HepG2 (cell line): ENCODE measurements around the gene ANKRD53. TPM values are rescaled to one million over a fixed set of nuclear protein-coding genes. Genes with fewer than 3 reads are reported as not detected.
A peak's percentile ranks its signal among the peaks of the same experiment; 100 is the strongest.

Source experiments
- ATAC-seq: fragments of 200-7000 bp; cut with Tn5 transposase; 3 replicates; pipeline ENCODE4 v1.9.1; 2020; ENCODE audit warnings: mild to moderate bottlenecking, moderate library complexity
- BruUV-seq: library from RNA; stranded (reverse); fragments of 400-500 nt; replicated peaks from 2 replicates; lab custom pipeline; 2021; lab: Mats Ljungman, UMichigan
- CTCF ChIA-PET: fragments of 300-600 bp; formaldehyde crosslinking; extraction: SDS; loops from one replicate; lab custom pipeline; 2021; ENCODE audit warnings: low total read pairs, inconsistent platforms, low intra/inter-chr PET ratio; lab: Yijun Ruan, JAX
- POLR2A ChIA-PET: fragments of 350-600 bp; sonication (Branson Sonifier 250); formaldehyde crosslinking; loops from one replicate; lab custom pipeline; 2020; ENCODE audit warnings: antibody characterized with exemption, inconsistent platforms; lab: Yijun Ruan, JAX
- DNase-seq: peaks from one replicate; pipeline ENCODE4 v3.0.0-alpha.2; 2015; ENCODE audit warnings: low spot score
- FAIRE-seq: peaks from 3 replicates; lab custom pipeline; 2011; peaks lifted over from hg19 to GRCh38; lab: Jason Lieb, UNC
- H2AFZ ChIP-seq: one replicate; pipeline ENCODE4 v1.6.1; 2011; ENCODE audit warnings: low read length, inconsistent platforms
- H3K27ac ChIP-seq: fragments of 300-600 bp; 3 replicates; pipeline ENCODE4 v1.8.0; 2011; ENCODE audit warnings: mixed run types, mild to moderate bottlenecking, mixed read lengths, low read length, inconsistent platforms; ENCODE audit not compliant: insufficient read depth; ENCODE audit errors: extremely low read length
- H3K27me3 ChIP-seq, 2 experiments: fragments of 200-600 bp in 1 of 2; 2 replicates in 1 of 2; 3 replicates in 1 of 2; pipeline versions ENCODE4 v1.6.0 to v1.8.0; 2011; ENCODE audit warnings: low read length in 2 of 2, mild to moderate bottlenecking in 2 of 2, moderate library complexity in 2 of 2, inconsistent platforms in 1 of 2; ENCODE audit not compliant: insufficient read depth in 2 of 2, control insufficient read depth in 1 of 2
- H3K36me3 ChIP-seq, 2 experiments: fragments of 200-600 bp in 1 of 2; replicated peaks in 1 of 2; 2 replicates in 1 of 2; 3 replicates in 1 of 2; pipeline versions ENCODE4 v1.5.1 to v1.8.0; 2011; ENCODE audit warnings: low read length in 2 of 2, inconsistent platforms in 1 of 2; ENCODE audit not compliant: insufficient read depth in 2 of 2, control insufficient read depth in 1 of 2
- H3K4me1 ChIP-seq: 2 replicates; pipeline ENCODE4 v1.5.1; 2012; ENCODE audit warnings: low read length, inconsistent platforms; ENCODE audit not compliant: insufficient read depth
- H3K4me2 ChIP-seq: 2 replicates; pipeline ENCODE4 v1.6.0; 2011; ENCODE audit warnings: low read depth, low read length, inconsistent platforms
- H3K4me3 ChIP-seq, 3 experiments: fragments of 200-600 bp in 1 of 3; sonication (generic), shearing (Covaris generic) in 1 of 3; replicated peaks in 1 of 3; 2 replicates each; pipeline ENCODE4 v1.5.1; 2011 to 2016; ENCODE audit warnings: low read length in 3 of 3, inconsistent platforms in 2 of 3, low read depth in 2 of 3, mild to moderate bottlenecking in 2 of 3, control low read depth in 1 of 3, mixed read lengths in 1 of 3; ENCODE audit not compliant: insufficient read depth in 1 of 3
- H3K79me2 ChIP-seq: one replicate; pipeline ENCODE4 v1.6.1; 2011; ENCODE audit warnings: low read length, inconsistent platforms; ENCODE audit not compliant: insufficient read depth
- H3K9ac ChIP-seq: 2 replicates; pipeline ENCODE4 v1.6.0; 2011; ENCODE audit warnings: mild to moderate bottlenecking, low read depth, low read length, inconsistent platforms; ENCODE audit not compliant: insufficient read depth
- H3K9me3 ChIP-seq: 2 replicates; pipeline ENCODE4 v1.5.1; 2012; ENCODE audit warnings: mild to moderate bottlenecking, low read length
- H4K20me1 ChIP-seq: 2 replicates; pipeline ENCODE4 v1.6.0; 2011; ENCODE audit warnings: inconsistent platforms, mild to moderate bottlenecking, low read length, moderate library complexity; ENCODE audit not compliant: insufficient read depth
- CEBPG ChIP-seq: IDR thresholded peaks from 2 replicates; pipeline ENCODE4 v1.6.1; 2016
- CREB3 ChIP-seq: sonication (generic); formaldehyde crosslinking; IDR thresholded peaks from 2 replicates; pipeline ENCODE4 v1.5.0; 2020; ENCODE audit warnings: missing genetic modification reagents
- DZIP1 ChIP-seq: sonication (generic); formaldehyde crosslinking; IDR thresholded peaks from 2 replicates; pipeline ENCODE4 v1.5.0; 2020; ENCODE audit warnings: mild to moderate bottlenecking, missing genetic modification reagents
- GTF2F1 ChIP-seq: fragments of 150-350 bp; IDR thresholded peaks from 2 replicates; pipeline ENCODE4 v1.6.1; 2014; ENCODE audit warnings: low read length
- HOXA5 ChIP-seq: sonication (generic); formaldehyde crosslinking; IDR thresholded peaks from 2 replicates; pipeline ENCODE4 v1.4.0; 2020; ENCODE audit warnings: missing genetic modification reagents
- JARID2 ChIP-seq: sonication (generic); formaldehyde crosslinking; IDR thresholded peaks from 2 replicates; pipeline ENCODE4 v1.8.1; 2023; ENCODE audit warnings: missing genetic modification reagents, inconsistent platforms; ENCODE audit not compliant: insufficient replicate concordance
- MAZ ChIP-seq, 2 experiments: sonication (generic) in 1 of 2; formaldehyde crosslinking in 1 of 2; IDR thresholded peaks; 2 replicates each; pipeline versions ENCODE4 v1.5.0 to v1.6.1; 2012 to 2020; ENCODE audit warnings: low read depth in 2 of 2, mild to moderate bottlenecking in 2 of 2, borderline replicate concordance in 1 of 2, improper control_type of control experiment in 1 of 2, low read length in 1 of 2, missing genetic modification reagents in 1 of 2, moderate library complexity in 1 of 2
- MXI1 ChIP-seq: IDR thresholded peaks from 3 replicates; pipeline ENCODE4 v1.6.1; 2012; ENCODE audit warnings: low read depth, low read length, inconsistent platforms, borderline replicate concordance
- ONECUT2 ChIP-seq: sonication (generic); formaldehyde crosslinking; IDR thresholded peaks from 2 replicates; pipeline ENCODE4 v1.4.0; 2020; ENCODE audit warnings: missing genetic modification reagents
- PHF20 ChIP-seq: sonication (generic); formaldehyde crosslinking; IDR thresholded peaks from 2 replicates; pipeline ENCODE4 v1.5.0; 2020; ENCODE audit warnings: mild to moderate bottlenecking, missing genetic modification reagents
- POLR2G ChIP-seq: fragments of 200-400 bp; formaldehyde crosslinking; IDR thresholded peaks from 2 replicates; pipeline ENCODE4 v1.6.1; 2018; ENCODE audit warnings: mild to moderate bottlenecking, low read depth, low read length, moderate library complexity
- SOX13 ChIP-seq, 3 experiments: fragments of 450-650 bp in 1 of 3; sonication (generic) in 1 of 3; formaldehyde crosslinking in 1 of 3; IDR thresholded peaks in 2 of 3; conservative IDR thresholded peaks in 1 of 3; 2 replicates each; pipeline versions ENCODE4 v1.5.0 to v1.6.1; 2016 to 2020; ENCODE audit warnings: antibody characterized with exemption in 1 of 3, mild to moderate bottlenecking in 1 of 3, missing compliant biosample characterization in 1 of 3, missing genetic modification reagents in 1 of 3, moderate library complexity in 1 of 3
- ZFP37 ChIP-seq: sonication (generic); formaldehyde crosslinking; IDR thresholded peaks from 2 replicates; pipeline ENCODE4 v1.4.0; 2020; ENCODE audit warnings: missing genetic modification reagents, borderline replicate concordance
- ZNF276 ChIP-seq: sonication (generic); formaldehyde crosslinking; IDR thresholded peaks from 2 replicates; pipeline ENCODE4 v1.4.0; 2020; ENCODE audit warnings: mild to moderate bottlenecking, low read depth, missing genetic modification reagents
- ZNF709 ChIP-seq: sonication (generic); formaldehyde crosslinking; IDR thresholded peaks from 2 replicates; pipeline ENCODE4 v1.5.0; 2020; ENCODE audit warnings: mild to moderate bottlenecking, missing genetic modification reagents
- WGBS: methylation state at CpG from one replicate; pipeline ENCODE4 v1.1.6; 2017; ENCODE audit warnings: low lambda C conversion rate; 5-methylcytosine and 5-hydroxymethylcytosine counted together
- in situ Hi-C: cut with HindIII; loops from 2 replicates; pipeline ENCODE4 v1.10.0; 2017; ENCODE audit warnings: low pct_unique_long_range_greater_than_20kb; ENCODE audit not compliant: extremely low pct_ligation_motif_present
- intact Hi-C: fragments of 100-400 bp; cut with micrococcal nuclease; formaldehyde crosslinking; loops from one replicate; pipeline ENCODE4 v1.10.0; 2022; ENCODE audit not compliant: unreplicated experiment
- polyA plus RNA-seq, 8 experiments: library from polyadenylated mRNA; depleted of rRNA in 3 of 8; stranded (reverse) in 7 of 8; unstranded in 1 of 8; fragments of >200 nt; fragmentation: Illumina TruSeq in 4 of 8; extraction: Trizol in 4 of 8; gene quantifications; 2 replicates each; pipeline versions ENCODE4 v1.2.1 to v1.2.3, GENCODE V29; 2011 to 2016; ENCODE audit warnings: low read depth in 4 of 8, missing spikeins in 1 of 8, mixed read lengths in 1 of 8; ENCODE audit not compliant: insufficient read depth in 1 of 8
- total RNA-seq, 5 experiments: library from RNA; depleted of rRNA; stranded (reverse); fragments of >200 nt; fragmentation: Illumina TruSeq; extraction: Trizol; gene quantifications; 2 replicates each; pipeline ENCODE4 v1.2.3, GENCODE V29; 2016; ENCODE audit warnings: low read depth in 1 of 5

The ANKRD53 gene
- total and polyA plus RNA-seq, 2 of the 13 experiments (the other 11 are each of a cell fraction or from before 2014, with no cell fraction given), result 0.15 TPM; not detected in 1

GRCh38 chr2:70975237-70975636 is 3.2 kb upstream of the ANKRD53 start (continued):
- TF ChIP-seq CREB3 (CRISPR knock-in tag) (no peak), ZNF709 (CRISPR knock-in tag) (no peak), PHF20 (CRISPR knock-in tag) (no peak), GTF2F1 (no peak), DZIP1 (no peak)
- TF ChIP-seq, all 625 proteins: peak for 0

- ChIA-PET CTCF (interaction anchor here (1.1 to 3.1 kb wide), 4 partner anchors 13 to 106 kb away, joined by 4 to 34 read pairs (median 4); partner anchors contain the start of gene TEX261), POLR2A (interaction anchor here (0.6 to 1.9 kb wide), 5 partner anchors 12 to 869 kb away, joined by 3 to 6 read pairs (median 3); partner anchors contain the start of gene TEX261)
- Histone ChIP-seq H3K9ac (no peak overlapping the region; the same call in 1 of the 2 replicates), H3K79me2 (no peaks in the 10 kb centered on the region), H2AFZ (no peak overlapping the region), H3K36me3 (no peaks in the 10 kb centered on the region), H3K9me3 (no peaks in the 10 kb centered on the region), H3K4me2 (peak overlapping the region; percentile 90), H3K4me3 (peak overlapping the region; percentile 29 to 75 (median 36); a peak in 5 of 6 replicates), H3K27ac (no peak overlapping the region), H4K20me1 (no peaks in the 10 kb centered on the region), H3K27me3 (no peaks in the 10 kb centered on the region), H3K4me1 (peaks cover 14% of the 10 kb centered on the region)
- no peak for FAIRE-seq
- peak; percentile 36 for DNase-seq
- intact Hi-C loops (loop anchor here (1.0 kb wide), 1 partner anchor 12 kb away; no protein-coding TSS in a partner anchor), in situ Hi-C loops (no loop called here)
- ATAC-seq, result no peak
- 49% methylated on average over 14 of the region's 14 CpGs for WGBS
- BruUV-seq, result no TSS peak
- TF ChIP-seq HOXA5 (CRISPR knock-in tag) (0 out of 2 replicates have a peak, but pooled peaks have one; percentile 6), PHF20 (CRISPR knock-in tag) (0 out of 2 replicates have a peak, but pooled peaks have one; percentile 11), POLR2G (no peak), CEBPG (CRISPR knock-in tag) (peak; percentile 58), ZNF276 (CRISPR knock-in tag) (no peak), ZFP37 (CRISPR knock-in tag) (0 out of 2 replicates have a peak, but pooled peaks have one; percentile 10), ONECUT2 (no peak), MAZ (IDR thresholded peaks at IDR 0.05; ENCODE audit: borderline replicate concordance, low read depth, low read length) (no peak), MAZ (CRISPR knock-in tag; IDR thresholded peaks at IDR 0.05; ENCODE audit: low read depth) (0 out of 2 replicates have a peak, but pooled peaks have one; percentile 13), JARID2 (CRISPR knock-in tag) (peak; percentile 12), MXI1 (0 out of 3 replicates have a peak, but pooled peaks have one; percentile 3), SOX13 (IDR thresholded peaks at IDR 0.05) (no peak), SOX13 (CRISPR knock-in tag; conservative IDR thresholded peaks at IDR 0.05 in 1 of 2, IDR thresholded peaks at IDR 0.05 in 1 of 2) (peak in 1 of 2 experiments; percentile 50; a peak in 1 of 4 replicates)
Observed at GRCh38 chr2:70977605-70978205, 725 bp upstream of the ANKRD53 start.
